22Rv1 (cell line): ENCODE measurements around the gene SHC1.

ENCODE experiments used
- ZFX ChIP-seq: fragments of 450-650 bp; IDR thresholded peaks from 2 replicates; pipeline ENCODE4 v1.6.1; 2017; ENCODE audit warnings: antibody characterized with exemption, borderline replicate concordance
- TF ChIP-seq, protein P1 (sequence below): fragments of 450-650 bp; IDR thresholded peaks from 2 replicates; pipeline ENCODE4 v1.5.1; 2017; ENCODE audit warnings: mild to moderate bottlenecking

- TF ChIP-seq, protein P1, sequence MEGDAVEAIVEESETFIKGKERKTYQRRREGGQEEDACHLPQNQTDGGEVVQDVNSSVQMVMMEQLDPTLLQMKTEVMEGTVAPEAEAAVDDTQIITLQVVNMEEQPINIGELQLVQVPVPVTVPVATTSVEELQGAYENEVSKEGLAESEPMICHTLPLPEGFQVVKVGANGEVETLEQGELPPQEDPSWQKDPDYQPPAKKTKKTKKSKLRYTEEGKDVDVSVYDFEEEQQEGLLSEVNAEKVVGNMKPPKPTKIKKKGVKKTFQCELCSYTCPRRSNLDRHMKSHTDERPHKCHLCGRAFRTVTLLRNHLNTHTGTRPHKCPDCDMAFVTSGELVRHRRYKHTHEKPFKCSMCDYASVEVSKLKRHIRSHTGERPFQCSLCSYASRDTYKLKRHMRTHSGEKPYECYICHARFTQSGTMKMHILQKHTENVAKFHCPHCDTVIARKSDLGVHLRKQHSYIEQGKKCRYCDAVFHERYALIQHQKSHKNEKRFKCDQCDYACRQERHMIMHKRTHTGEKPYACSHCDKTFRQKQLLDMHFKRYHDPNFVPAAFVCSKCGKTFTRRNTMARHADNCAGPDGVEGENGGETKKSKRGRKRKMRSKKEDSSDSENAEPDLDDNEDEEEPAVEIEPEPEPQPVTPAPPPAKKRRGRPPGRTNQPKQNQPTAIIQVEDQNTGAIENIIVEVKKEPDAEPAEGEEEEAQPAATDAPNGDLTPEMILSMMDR: no peak
- no peak for TF ChIP-seq ZFX
Measured at GRCh38 chr1:154958036-154958435, 12.5 kb downstream of the SHC1 start.
